ENCODE results near the gene PDE9A.
"Not testable (repeated sequence)": the region's sequence is repeated elsewhere in the genome, so short reads cannot be mapped to it uniquely, and the experiment has no call there.

Gene PDE9A

GRCh38 chr21:42785666-42786427 is 132.4 kb downstream of the PDE9A start:
- no peak for TF ChIP-seq POLR2A (IDR thresholded peaks at IDR 0.05; ENCODE audit: low read depth, low read length)
- no peak for TF ChIP-seq TAF1 (IDR thresholded peaks at IDR 0.05; ENCODE audit: borderline replicate concordance, low read depth, low read length)
- TF ChIP-seq POLR2AphosphoS5 (IDR thresholded peaks at IDR 0.05; ENCODE audit: low read depth, low read length) = no peak
- no peak for FAIRE-seq

GRCh38 chr21:42786884-42787283 is 133.5 kb downstream of the PDE9A start:
- no peak for DNase-seq (ENCODE audit: insufficient read length)
- no peak for TF ChIP-seq POLR2AphosphoS5 (IDR thresholded peaks at IDR 0.05; ENCODE audit: low read depth, low read length)
- TF ChIP-seq TAF1 (IDR thresholded peaks at IDR 0.05; ENCODE audit: borderline replicate concordance, low read depth, low read length) = no peak
- TF ChIP-seq POLR2A (IDR thresholded peaks at IDR 0.05; ENCODE audit: low read depth, low read length) = no peak
- FAIRE-seq = no peak

More at GRCh38 chr21:42785666-42786427, 132.4 kb downstream of the PDE9A start:
- no peak for DNase-seq (ENCODE audit: insufficient read length)

GRCh38 chr21:42787613-42788012 is 134.2 kb downstream of the PDE9A start:
- no peak for DNase-seq (ENCODE audit: insufficient read length)
- TF ChIP-seq POLR2A (IDR thresholded peaks at IDR 0.05; ENCODE audit: low read depth, low read length) = no peak
- no peak for TF ChIP-seq TAF1 (IDR thresholded peaks at IDR 0.05; ENCODE audit: borderline replicate concordance, low read depth, low read length)
- TF ChIP-seq POLR2AphosphoS5 (IDR thresholded peaks at IDR 0.05; ENCODE audit: low read depth, low read length) = no peak
- FAIRE-seq = no peak

DNA sequence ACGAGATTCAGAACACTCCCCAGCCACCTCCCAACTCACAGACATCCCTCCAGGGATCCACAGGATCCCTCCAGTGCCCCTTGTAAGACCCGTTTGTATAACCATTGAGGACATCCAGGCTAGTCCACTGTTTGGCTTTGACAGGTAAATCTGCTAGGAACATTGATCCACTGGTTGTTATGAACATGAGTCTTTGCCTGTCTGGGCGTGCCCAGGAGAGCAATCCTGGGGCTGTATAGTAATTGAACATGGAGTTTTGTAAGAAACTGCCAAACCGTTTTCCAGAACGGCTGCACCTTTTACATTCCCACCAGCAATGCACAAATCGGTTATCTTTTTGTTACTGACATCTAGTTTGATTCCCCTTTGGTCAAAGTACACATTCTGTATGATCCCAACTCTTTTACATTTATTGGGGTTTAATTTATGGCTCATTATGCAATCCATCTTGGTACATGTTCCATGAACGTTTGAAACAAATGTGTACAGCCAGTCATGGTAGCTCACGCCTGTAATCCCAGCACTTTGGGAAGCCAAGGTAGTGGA is 137.2 kb downstream of the PDE9A start:
- DNase-seq (ENCODE audit: insufficient read length) (no peak), FAIRE-seq (no peak)
- TF ChIP-seq POLR2AphosphoS5 (IDR thresholded peaks at IDR 0.05; ENCODE audit: low read depth, low read length) = no peak
- no peak for TF ChIP-seq POLR2A (IDR thresholded peaks at IDR 0.05; ENCODE audit: low read depth, low read length)
- no peak for TF ChIP-seq TAF1 (IDR thresholded peaks at IDR 0.05; ENCODE audit: borderline replicate concordance, low read depth, low read length)

GRCh38 chr21:42793774-42794173 is 140.4 kb downstream of the PDE9A start:
- DNase-seq (ENCODE audit: insufficient read length) (no peak), FAIRE-seq (no peak)
- no peak for TF ChIP-seq POLR2A (IDR thresholded peaks at IDR 0.05; ENCODE audit: low read depth, low read length)
- TF ChIP-seq TAF1 (IDR thresholded peaks at IDR 0.05; ENCODE audit: borderline replicate concordance, low read depth, low read length) = no peak
- TF ChIP-seq POLR2AphosphoS5 (IDR thresholded peaks at IDR 0.05; ENCODE audit: low read depth, low read length) = no peak

DNA sequence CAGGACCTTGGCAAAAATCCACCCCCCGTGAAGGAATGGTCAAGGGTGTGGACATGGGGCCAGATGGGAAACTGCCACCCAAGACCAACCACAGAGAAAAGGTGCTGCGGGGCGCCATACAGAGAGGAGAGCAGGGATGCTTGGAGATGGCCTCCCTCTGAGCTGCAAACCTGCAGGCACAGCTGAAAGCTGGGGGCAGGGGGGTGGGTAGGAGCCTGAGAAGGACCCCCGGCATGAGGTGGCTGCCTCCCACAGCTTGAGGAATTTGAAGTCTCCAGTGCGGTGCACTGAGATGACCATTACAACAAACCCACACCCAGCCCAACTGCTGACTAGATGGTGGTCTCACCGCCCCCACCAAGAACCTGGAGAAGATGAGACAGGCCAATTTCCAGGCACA is 141.1 kb downstream of the PDE9A start:
- DNase-seq (ENCODE audit: insufficient read length) = no peak
- FAIRE-seq = no peak
- no peak for TF ChIP-seq TAF1 (IDR thresholded peaks at IDR 0.05; ENCODE audit: borderline replicate concordance, low read depth, low read length)
- TF ChIP-seq POLR2A (IDR thresholded peaks at IDR 0.05; ENCODE audit: low read depth, low read length) = no peak
- TF ChIP-seq POLR2AphosphoS5 (IDR thresholded peaks at IDR 0.05; ENCODE audit: low read depth, low read length) = no peak

GRCh38 chr21:42796327-42797062 is 143.1 kb downstream of the PDE9A start:
- no peak for DNase-seq (ENCODE audit: insufficient read length)
- FAIRE-seq = no peak
- TF ChIP-seq POLR2A (IDR thresholded peaks at IDR 0.05; ENCODE audit: low read depth, low read length) (no peak), TAF1 (IDR thresholded peaks at IDR 0.05; ENCODE audit: borderline replicate concordance, low read depth, low read length) (no peak), POLR2AphosphoS5 (IDR thresholded peaks at IDR 0.05; ENCODE audit: low read depth, low read length) (no peak)

DNA sequence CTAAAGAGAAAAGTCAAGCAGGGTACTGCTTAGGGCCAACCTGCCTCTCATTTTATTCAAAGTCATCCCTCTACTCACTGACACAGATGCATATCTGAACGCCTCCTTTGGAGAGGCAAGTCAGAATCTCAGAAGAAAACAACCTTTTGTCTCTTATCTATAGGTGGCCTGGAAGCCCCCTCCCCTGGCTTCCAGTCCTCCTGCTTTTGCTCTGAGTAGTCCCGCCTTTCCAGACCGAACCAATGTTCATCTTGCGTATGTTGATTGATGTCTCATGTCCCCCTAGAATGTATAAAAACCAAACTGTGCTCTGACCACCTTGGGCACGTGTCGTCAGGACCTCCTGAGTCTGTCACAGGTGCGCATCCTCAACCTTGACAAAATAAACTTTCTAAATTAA is 144.1 kb downstream of the PDE9A start:
- TF ChIP-seq POLR2A (IDR thresholded peaks at IDR 0.05; ENCODE audit: low read depth, low read length) (no peak), TAF1 (IDR thresholded peaks at IDR 0.05; ENCODE audit: borderline replicate concordance, low read depth, low read length) (no peak), POLR2AphosphoS5 (IDR thresholded peaks at IDR 0.05; ENCODE audit: low read depth, low read length) (no peak)
- DNase-seq (ENCODE audit: insufficient read length) (no peak), FAIRE-seq (no peak)

- TF ChIP-seq POLR2AphosphoS5 (IDR thresholded peaks at IDR 0.05; ENCODE audit: low read depth, low read length) (no peak), TAF1 (IDR thresholded peaks at IDR 0.05; ENCODE audit: borderline replicate concordance, low read depth, low read length) (no peak), POLR2A (IDR thresholded peaks at IDR 0.05; ENCODE audit: low read depth, low read length) (no peak)
- DNase-seq (ENCODE audit: insufficient read length) (no peak), FAIRE-seq (no peak)
Observed at GRCh38 chr21:42798106-42798505, 144.7 kb downstream of the PDE9A start.

GRCh38 chr21:42799516-42799915 is 146.1 kb downstream of the PDE9A start:
- TF ChIP-seq POLR2AphosphoS5 (IDR thresholded peaks at IDR 0.05; ENCODE audit: low read depth, low read length) (no peak), TAF1 (IDR thresholded peaks at IDR 0.05; ENCODE audit: borderline replicate concordance, low read depth, low read length) (no peak), POLR2A (IDR thresholded peaks at IDR 0.05; ENCODE audit: low read depth, low read length) (no peak)
- peak; percentile 21 for FAIRE-seq
- DNase-seq (ENCODE audit: insufficient read length) = no peak

DNA sequence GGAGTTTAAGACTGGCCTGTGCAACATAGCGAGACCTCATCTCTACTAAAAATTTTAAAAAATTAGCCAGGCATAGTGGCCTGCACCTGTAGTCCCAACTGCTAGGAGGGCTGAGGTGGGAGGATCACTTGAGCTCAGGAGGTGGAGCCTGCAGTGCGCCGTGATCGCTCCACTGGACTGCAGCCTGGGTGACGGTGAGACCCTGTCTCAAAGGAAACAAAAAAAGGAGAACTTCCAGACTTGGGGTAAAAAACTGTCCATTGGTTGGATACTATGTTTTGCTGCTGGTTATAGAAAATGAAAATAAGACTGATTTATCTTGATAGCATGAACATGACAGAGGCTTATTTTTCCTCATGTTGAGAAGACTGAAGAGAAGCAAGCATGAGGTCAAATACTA is 146.5 kb downstream of the PDE9A start:
- DNase-seq (ENCODE audit: insufficient read length) (no peak), FAIRE-seq (no peak)
- TF ChIP-seq POLR2AphosphoS5 (IDR thresholded peaks at IDR 0.05; ENCODE audit: low read depth, low read length) (no peak), TAF1 (IDR thresholded peaks at IDR 0.05; ENCODE audit: borderline replicate concordance, low read depth, low read length) (no peak), POLR2A (IDR thresholded peaks at IDR 0.05; ENCODE audit: low read depth, low read length) (no peak)

DNA sequence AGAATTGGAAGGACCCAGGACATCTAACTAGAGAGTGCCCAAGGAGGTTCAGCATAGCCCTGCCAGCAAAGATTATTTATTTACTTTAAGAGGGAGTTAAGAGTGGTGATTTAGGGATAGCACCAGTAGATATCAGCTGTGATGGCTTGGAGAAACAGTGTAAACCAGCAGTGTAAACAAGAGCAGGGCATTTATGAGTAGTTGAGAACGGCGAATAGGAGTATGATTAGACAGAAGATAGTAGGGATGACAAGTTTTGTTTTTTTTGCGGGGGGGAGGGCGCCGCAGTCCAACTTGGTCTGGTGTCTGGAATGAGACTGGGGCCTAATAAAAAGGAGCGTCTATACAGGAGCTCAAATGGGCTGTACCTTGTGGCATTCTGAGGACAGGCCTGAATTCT is 148.2 kb downstream of the PDE9A start:
- DNase-seq (ENCODE audit: insufficient read length); FAIRE-seq: not testable (repeated sequence)

Data from GM12892 (cell line).